Left kidney (tissue), 2 donors: ENCODE results near the gene CCNG1. TPM values are rescaled to one million over a fixed set of nuclear protein-coding genes. Genes with fewer than 3 reads are reported as not detected.
"Not testable (repeated sequence)": the region's sequence is repeated elsewhere in the genome, so short reads cannot be mapped to it uniquely, and the experiment has no call there.

ENCODE experiments used
- DNase-seq: peaks from one replicate; pipeline ENCODE4 v3.0.0-alpha.2; 2013
- polyA plus RNA-seq: library from polyadenylated mRNA; unstranded; fragments of 120-200 nt; gene quantifications from one replicate; pipeline ENCODE4 v1.2.1, GENCODE V29; 2013; ENCODE audit not compliant: insufficient read length

The CCNG1 gene
- polyA plus RNA-seq, 1 donor = 238 TPM

GRCh38 chr5:163437011-163437308, 435 bp upstream of the CCNG1 start:
- DNase-seq = no peak

DNA sequence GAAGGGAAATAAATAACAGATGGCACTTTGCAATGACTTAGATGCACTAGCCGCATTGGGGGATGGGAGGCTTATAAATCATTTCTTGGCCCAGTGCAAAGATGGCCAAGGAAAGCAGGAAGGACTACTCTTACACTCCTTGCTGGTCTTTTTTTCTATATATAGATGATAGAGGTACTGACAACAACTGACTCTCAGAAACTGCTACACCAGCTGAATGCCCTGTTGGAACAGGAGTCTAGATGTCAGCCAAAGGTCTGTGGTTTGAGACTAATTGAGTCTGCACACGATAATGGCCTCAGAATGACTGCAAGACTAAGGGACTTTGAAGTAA, 1.7 kb downstream of the CCNG1 start:
- no peak for DNase-seq

- no peak for DNase-seq
These were observed 3.6 kb downstream of the CCNG1 start for GRCh38 chr5:163440954-163441353.

DNA sequence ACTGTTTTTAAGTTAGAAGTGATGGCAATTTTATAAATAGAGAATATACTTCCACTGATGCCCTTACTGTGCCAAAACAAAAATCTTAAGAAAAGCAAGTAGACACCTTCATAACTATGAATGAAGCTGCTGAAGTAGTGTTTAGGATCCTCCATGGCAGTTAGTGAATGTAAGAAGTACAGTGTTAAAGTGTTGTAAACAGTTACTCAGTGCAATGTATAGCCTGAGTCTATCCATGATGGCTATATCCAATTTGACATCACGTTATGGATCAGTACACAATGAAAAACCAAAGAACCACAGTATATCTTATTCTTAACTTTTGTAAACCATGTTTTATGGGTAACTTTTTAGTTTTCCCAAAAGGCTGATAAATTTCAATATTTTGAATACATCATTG, 7.1 kb downstream of the CCNG1 start:
- DNase-seq = no peak

DNA sequence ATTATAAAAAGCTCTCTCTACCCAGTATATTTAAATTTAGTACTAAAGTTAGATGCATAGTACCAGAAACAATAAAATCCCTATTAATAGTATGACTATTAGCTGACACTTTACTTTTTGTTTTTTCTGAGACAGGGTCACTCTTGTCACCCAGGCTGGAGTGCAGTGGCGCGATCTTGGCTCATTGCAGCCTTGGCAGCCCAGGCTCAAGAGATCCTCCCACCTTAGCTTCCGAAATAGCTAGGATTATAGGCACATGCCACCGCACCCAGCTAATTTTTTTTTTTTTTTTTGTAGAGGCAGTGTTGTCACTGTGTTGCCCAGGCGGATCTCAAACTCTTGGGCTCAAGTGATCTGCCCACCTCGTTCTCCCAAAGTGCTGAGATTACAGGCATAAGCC, 8.0 kb downstream of the CCNG1 start:
- DNase-seq = no peak

DNA sequence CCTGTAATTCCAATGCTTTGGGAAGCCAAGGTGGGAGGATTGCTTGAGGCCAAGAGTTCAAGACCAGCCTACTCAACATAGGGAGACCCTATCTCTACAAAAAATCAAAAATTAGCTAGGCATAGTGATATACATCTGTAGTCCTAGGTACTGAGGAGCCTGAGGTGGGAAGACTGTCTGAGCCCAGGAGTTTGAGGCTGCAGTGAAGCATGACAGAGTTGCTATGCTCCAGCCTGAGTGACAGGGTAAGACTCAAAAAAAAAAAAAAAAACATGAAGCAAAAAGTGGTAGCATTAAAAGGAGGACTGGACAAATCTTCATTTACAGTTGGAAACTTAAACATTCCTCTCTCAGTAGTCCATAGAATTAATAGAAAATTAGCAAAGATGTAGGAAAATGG, 9.8 kb downstream of the CCNG1 start:
- no peak for DNase-seq

GRCh38 chr5:163447875-163448274, 10.5 kb downstream of the CCNG1 start:
- DNase-seq = no peak

- DNase-seq = no peak
These were observed 11.1 kb downstream of the CCNG1 start for GRCh38 chr5:163448491-163448890.

GRCh38 chr5:163451489-163451888, 14.1 kb downstream of the CCNG1 start:
- no peak for DNase-seq

DNA sequence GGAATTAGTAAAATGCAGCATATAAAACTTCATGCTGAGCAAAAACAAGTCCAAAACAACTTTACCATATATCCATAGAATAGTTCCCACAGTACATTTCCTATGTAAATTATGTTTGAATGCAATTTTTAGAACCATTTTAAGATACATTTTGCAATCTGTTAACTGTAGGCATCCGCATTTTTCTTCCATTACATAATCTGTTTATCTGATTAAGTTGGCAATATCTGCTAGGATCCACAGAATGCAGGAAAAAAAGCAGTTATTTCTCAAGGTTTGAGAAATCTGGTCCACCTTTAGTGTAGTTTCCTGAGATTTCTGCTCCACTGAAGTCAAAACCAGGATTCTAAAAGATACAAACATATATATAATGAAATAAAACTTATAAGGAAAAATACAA, 16.3 kb downstream of the CCNG1 start:
- no peak for DNase-seq

GRCh38 chr5:163455406-163455805, 18.0 kb downstream of the CCNG1 start:
- not testable (repeated sequence) for DNase-seq

DNA sequence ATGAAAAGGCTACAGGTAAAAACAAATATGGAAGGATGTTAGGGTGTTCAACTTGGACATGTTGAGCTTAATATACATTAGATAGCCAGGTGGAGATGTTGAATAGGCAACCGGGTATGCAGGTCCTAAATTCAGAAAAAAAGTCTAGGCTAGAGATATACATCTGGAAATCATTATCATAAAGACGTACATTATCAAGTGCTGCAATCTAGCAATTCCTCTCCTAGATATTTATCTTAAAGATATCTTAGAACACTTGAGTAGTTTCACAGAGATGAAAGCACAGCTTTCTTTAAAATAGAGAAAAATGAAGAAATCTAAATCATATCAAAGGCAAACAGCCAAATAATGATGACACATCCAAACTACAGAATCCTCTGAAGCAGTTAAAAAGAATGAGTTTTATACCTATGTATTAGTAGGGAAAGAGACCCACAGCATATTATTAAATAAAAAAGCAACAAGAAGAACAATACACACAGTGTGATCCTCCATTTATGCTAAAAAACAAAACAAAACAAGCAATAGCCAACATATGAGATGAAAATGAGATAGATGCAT, 18.7 kb downstream of the CCNG1 start:
- no peak for DNase-seq

DNA sequence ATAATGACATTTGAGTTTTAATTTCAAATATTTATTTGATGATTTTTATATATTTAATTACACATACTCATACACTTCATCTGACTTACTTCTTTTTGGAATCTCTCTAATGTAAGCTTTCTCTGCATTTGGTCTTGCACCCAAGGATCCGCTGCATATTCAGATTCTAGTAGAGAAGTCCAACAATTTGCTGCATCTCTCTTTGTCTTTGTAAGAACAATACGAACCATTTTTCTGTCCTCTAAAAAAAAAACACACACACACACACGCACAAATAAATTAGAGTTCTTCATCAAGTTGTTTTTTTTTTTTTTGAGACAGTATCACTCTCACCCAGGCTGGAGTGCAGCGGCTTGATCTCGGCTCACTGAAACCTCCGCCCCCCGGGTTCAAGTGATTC, 19.4 kb downstream of the CCNG1 start:
- no peak for DNase-seq

GRCh38 chr5:163458778-163459385, 21.5 kb downstream of the CCNG1 start:
- no peak for DNase-seq

DNA sequence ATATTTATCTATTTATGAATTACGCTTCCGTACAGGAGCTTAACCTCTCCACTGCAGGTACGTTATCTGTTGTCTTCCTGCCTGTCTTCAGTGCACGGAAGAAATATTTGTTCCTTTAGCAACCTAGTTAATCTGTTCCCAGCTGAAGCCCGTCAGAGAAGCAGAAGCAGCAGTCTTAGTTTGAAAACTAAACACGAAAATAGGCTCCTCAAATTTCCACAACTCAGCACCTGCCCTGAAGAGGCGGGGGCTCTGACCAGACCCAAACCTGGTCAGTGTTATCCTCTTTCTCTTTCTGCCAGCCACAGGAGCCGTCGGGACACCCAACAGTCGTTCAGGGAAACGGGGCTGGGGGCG, 22.0 kb downstream of the CCNG1 start:
- DNase-seq = peak; percentile 59

- DNase-seq = peak; percentile 98
These were observed 22.6 kb downstream of the CCNG1 start, which contains the start of gene NUDCD2 for GRCh38 chr5:163459819-163460561. Gene NUDCD2, minus strand, starts transcription at chr5:163460102. Its CDS starts 52 bp downstream, at chr5:163460050.

DNA sequence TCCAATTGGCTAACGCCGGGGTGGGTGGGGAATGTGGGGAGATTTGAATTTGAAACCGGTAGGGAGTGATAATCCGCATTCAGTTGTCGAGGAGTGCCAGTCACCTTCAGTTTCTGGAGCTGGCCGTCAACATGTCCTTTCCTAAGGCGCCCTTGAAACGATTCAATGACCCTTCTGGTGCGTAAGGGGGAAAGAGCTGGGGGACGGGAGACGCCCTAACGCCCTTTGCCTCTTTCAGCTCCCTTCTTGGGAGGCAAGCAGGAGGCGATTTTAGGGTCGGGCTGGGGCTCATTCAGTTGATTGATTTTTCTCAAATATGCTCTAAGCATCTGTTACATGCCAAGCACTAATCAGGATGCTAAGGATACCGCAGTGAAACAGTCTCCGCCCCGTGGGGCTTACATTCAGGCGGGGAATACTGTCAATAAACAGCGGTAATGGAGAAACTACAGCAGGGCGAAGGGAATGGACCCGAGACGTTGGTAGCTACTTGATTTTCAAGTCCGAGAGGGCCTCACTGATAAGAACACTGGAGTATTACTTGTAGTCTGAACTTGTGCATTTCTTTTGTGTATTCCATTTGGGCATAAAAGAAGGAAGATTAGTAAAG, 23.3 kb downstream of the CCNG1 start, which contains the start of gene HMMR:
TSS of gene HMMR (plus strand) at position 71 of the 610 bp plus-strand sequence. CDS start at position 132, 61 bp downstream.
- DNase-seq = no peak

- DNase-seq = no peak
These were observed 25.7 kb downstream of the CCNG1 start for GRCh38 chr5:163463063-163463435.

DNA sequence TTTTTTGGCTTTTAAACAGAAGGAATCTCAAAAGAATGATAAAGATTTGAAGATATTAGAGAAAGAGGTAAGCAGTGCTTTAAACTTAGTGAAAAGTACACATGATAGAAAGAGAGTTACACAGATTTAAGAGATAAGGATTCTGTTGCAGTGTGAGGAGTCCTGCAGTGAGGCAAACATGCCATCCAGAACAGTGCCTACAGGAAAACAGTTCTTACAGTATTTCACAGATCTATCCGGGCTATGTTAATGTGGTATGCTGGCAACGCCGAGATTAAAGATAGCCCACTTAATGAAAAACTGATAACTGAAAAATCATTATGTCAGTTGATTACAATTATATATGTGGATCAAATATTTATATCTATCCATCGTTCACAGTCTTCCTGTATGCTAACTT, 30.3 kb downstream of the CCNG1 start:
- no peak for DNase-seq

DNA sequence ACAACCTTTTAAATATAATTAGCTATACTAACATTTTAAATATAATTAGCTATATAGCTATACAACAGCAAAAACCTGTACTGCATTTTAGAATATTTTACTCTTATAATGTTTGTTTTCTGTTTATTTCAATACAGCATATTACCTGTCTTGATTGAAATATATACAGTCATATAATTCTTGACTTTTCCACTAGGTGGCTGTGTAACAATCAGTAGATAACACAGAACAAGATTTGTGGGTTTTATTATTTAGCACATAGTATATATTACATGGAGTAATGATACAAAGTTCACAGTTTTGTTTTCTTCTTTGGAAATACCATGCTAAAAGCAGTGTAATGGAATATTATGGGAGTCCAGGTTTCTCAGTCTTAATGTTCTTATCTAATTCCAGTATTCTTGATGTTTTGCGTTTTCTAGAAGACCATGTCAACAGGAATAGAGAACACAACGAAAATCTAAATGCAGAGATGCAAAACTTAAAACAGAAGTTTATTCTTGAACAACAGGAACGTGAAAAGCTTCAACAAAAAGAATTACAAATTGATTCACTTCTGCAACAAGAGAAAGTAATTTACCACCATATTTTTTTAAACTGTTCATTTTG, 36.3 kb downstream of the CCNG1 start:
- DNase-seq = no peak

DNA sequence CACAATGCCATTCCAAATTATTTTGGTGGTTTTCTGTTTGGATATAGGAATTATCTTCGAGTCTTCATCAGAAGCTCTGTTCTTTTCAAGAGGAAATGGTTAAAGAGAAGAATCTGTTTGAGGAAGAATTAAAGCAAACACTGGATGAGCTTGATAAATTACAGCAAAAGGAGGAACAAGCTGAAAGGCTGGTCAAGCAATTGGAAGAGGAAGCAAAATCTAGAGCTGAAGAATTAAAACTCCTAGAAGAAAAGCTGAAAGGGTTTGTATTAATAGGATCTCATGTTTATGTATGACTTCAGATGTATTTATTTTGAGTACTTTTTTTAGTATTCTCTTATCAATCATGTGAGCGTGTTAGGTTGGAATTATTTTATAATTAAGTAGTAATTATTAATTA, 38.0 kb downstream of the CCNG1 start:
- no peak for DNase-seq

GRCh38 chr5:163478126-163478981, 41.0 kb downstream of the CCNG1 start:
- DNase-seq = no peak
